UCSD-AML1 (cell line): ENCODE measurements around the gene CALM3.
A peak's percentile ranks its signal among the peaks of the same experiment; 100 is the strongest.

ENCODE experiments used
- DNase-seq: peaks from one replicate; lab custom pipeline; 2025; ENCODE audit not compliant: unreplicated experiment; lab: John Stamatoyannopoulos, UW

Gene CALM3

DNA sequence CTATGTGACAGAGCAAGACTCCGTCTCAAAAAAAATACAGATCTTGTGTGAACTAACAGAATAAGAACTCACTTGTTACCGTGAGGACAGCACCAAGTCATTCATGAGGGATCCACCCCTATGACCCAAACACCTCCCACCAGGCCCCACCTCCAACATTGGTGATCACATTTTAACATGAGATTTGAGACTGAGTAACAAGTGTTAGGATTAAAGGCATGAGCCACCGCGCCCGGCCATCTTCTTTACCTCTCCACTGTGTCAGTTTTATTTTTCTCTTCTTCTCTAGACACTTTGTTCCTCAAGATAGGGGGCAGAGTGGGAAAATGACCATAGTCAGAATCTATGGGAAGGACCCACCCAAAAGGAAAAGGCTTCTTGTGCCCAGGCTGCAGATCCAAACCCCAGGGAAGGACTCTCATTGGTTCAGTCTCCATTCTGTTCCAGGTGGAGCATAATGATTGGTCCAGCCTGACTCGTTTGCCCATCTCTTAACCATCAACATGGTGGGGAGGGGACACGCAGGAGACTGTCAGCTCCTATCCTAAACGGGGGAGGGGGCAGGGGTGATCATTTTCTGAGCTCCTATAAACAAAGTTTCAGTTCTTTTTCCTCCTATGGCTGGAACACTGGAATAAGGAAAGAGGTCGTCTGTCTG is 1.3 kb upstream of the CALM3 start:
- DNase-seq: no peak

DNA sequence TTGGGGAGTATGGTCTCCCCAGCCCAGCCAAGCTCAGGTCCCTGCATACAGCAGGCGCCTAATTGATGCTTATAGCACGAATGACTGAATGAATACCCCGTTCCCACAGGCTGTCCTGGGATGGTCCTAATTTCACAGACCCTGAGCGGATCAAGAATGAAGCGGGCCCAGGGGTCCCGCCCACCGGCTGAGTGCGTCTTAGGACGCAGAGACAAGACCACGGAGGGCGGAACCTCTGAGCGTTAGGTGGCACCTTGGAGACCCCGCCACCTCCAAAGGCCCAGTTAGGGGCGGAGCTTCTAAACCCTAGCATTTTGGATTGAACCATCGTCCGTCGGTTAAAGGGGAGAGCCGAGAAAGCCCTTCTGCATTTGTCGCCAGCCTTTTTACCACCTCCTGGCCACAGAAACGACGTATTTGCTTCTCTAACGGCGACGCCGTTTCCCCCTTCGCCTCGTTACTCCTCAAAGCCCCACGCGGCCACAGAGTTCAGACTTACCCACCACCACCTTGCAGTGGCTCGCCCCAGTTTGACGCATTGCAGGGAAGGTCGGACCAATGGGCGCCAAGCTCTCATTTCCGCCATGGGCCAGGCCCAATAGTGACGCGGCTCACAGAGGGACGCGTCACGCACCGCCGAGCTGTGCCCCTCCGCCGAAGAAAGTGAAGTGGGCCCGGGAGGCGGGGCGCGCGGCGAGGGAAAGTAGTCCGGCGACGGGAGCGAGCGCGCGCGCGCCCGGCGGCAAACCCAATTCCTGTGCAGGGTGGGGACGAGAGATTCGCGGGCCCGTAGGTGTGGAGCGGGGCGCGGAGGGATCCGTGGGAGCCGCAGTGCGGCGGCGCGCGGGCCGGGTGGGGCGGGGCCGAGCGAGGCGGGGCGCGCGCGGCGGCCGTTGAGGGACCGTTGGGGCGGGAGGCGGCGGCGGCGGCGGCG is 479 bp upstream of the CALM3 start:
- peak; percentile 96 for DNase-seq

DNA sequence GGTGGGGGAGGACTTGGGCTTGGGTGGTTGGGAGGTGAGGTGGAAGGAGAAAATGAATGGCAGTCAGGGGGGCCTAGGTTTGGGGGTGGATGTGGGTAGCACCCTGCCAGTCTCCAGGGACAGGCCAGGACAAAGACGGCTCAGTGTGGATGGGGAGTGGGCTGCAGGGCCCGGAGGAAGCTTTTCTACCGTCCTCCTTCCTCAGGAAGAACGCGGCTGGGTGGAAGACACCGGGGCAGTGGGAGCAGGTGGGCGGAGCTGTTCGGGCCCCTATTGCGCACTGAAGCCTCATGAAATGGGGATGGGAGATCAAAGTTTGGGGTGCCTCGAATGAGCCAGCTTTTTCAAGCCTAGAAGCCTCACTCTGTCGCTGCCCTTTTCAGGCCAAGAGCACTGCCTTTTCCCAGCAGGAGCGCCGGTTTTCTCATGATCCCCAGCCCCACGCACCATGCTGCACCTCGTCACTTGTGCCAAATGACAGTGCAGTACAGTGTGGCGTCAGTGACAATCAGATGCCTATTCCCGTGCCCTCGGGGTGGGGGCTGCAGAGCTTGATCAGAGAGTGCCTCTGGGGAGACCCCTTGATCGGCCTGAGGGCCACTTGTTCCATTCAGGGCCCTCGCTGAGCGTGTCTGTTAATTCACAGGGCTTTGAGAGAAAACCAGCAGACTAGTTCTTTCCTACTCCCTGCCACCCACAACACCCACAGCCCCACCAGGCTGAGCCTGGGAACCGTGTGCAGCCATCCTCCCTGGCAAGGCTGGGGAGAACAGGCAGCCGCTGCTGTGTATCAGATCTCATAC is 1.5 kb downstream of the CALM3 start:
- DNase-seq: no peak

DNA sequence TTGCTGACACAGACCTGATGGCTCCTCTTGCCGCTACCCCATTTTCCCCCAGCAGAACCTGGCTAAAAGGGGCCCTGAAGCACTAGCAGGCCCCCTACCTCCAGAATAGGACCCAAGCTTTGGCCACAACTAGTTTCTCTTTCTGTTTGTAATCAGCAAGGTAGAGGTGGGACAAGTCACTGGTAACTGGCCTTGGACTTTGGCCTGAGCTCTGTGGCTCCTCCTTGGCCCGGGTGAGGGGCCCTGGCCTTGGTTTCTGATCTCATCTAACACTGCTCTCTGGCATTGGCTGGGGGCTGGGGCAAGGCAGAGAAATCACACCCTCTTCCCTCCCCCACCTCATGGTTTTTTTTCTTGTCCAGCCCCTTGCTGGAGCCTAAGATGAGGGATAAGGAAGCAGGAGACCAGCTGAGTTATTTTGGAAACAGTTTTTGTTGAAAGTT is 2.1 kb downstream of the CALM3 start:
- no peak for DNase-seq

DNA sequence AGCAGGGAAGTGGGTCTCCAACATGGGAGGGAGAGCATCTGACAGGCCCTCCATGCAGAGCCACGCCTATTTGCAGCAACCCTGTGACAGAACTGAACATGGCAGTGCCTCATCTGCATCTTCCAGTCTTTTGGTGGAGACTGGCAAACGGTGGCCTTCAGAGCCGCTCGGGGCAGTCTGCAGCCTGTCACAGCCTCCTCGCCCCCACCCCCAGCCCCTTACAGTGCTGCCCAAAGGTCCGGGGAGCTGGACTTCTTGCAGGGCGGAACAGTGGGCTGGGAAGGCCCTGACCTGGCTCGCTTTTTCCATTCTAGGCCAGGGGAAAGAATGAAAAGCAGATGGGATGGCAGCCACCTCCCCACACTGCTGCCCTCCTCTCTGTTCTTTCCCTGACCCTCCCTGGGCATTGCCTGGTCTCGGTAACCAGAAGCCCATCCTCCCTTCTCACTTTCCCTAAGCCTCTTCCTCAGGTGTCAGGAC is 2.7 kb downstream of the CALM3 start:
- no peak for DNase-seq

DNA sequence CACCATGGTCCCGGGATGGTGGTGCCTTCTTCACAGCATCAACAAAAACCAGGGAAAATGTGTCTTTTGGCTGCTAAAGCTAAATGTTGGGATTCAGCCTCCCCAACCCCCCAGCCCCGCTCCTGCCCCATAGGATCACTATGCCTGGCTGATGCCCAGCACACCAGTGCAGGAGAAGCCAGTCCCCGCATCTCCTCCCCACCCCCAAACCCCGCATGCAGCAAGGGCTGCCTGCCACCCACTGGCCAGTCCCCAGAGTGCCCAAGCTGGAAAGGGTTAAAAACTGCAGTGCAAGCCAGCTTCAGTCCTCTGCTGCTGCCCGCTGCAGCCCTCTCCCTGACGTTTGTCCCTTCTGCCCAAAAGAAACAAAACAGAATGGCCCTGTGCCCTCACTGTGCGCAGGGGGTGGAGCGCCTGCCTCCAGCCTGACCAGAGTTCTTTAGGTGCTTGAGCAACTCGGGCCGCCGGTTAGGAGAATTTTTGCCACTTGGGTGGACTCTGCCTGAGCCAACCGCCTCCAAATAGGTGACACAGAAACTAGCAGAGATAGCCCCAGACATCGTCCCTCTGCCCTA is 3.7 kb downstream of the CALM3 start:
- no peak for DNase-seq

DNA sequence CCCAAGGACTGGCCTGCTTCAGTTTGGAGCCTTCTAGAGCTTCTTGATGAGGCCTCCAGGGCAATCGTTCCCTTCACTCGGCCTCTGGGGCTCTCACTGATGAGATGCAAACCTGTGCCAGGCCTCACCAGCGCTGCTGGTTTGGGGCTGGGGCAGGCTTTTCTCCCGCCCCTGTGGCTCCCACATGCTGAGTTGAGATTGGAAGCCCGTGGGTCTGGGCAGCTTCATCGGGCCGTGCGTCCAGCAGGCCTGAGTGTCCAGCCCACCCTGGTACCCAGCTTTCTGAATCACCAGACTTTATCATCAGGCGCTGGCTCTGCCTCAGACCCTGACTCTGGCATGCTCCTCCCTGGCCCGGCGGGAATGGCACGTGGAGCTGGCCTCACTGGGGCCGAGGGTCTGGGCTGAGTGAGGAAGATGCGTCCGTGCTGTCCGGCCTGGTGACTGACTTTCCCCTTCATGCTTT is 4.3 kb downstream of the CALM3 start:
- no peak for DNase-seq

DNA sequence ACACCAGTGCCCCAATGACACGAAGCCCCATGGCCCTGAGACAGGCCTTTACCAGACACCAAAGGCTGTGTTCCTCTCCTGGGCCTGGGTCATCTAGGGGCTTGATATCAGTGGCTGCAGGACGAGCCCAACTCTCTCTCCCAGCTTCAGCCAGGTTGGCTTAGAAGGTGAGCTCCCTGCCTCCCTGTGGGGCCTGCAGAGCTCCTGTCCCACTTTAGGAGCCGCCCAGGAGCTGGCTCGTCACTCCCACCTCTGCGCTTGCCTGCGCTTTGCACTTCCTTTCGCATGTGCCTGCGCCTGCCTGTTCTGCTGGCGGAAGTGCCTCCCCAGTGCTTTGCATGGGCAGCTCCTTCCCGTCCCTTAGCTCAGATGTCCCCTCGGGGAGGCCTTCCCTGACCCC is 4.9 kb downstream of the CALM3 start:
- DNase-seq: no peak

DNA sequence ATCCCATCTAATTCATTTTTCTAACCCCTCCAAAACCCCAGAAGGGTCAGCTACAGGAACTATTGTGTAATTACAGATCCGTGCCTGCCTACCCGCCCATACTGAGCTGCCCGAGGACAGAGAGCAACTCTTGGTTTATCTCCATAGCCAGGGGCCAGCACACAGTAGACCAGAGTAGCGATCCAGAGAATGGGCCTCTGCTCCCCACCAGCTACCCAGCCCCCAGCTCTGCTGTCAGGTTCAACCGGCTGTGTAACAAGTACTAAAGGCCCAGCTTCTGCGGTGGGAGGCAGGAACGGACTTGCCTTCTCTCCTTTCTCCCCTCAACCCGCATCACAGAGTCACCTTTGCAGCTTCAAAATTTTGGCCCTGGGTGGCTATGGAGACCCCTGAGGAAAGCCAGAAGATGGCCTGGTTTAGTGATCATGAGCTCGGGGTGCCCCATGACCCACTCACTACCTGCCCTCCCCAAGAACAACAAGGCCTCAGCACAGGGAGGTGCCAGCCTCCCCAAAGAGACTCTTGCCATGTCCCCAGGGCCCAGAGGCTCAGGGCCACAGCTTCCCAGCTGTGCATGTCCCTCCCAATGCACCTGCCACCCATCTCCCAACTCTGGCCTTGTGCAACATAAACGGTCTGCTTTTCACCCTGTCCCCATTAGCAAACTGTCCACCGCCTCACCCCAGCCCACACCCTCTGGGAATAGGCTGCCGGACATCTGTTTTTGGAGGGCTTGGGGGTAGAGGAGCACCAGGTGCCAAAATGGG is 5.7 kb downstream of the CALM3 start:
- no peak for DNase-seq

DNA sequence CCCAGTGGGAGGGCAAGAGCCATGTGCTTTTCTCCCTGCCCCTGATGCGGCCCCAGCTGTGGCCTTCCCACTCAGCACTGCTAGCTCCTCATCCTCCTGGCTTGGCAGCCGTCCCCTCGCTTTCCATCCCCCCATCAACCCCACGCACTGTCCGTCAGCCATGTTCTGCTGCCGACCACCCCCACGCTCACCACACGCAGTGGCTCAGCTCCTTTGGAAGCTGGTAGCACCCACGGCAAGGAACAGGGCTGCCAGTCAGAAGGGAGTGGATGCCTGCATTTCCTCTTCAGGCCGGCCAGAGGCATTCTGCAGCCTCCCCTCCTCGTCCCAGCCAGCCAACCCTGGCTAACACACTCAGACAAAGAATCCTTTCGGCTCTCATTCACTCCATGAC is 6.3 kb downstream of the CALM3 start:
- DNase-seq: no peak

DNA sequence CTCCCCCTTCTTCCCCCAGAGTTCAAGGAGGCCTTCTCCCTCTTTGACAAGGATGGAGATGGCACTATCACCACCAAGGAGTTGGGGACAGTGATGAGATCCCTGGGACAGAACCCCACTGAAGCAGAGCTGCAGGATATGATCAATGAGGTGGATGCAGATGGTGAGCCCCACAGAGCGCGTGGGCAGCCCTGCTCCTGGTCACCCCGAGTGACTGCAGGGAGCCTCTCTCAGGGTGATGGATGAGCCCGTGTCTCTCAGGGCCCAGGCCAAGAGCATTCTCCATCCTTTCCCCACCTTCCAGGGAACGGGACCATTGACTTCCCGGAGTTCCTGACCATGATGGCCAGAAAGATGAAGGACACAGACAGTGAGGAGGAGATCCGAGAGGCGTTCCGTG is 7.0 kb downstream of the CALM3 start:
- DNase-seq: no peak

DNA sequence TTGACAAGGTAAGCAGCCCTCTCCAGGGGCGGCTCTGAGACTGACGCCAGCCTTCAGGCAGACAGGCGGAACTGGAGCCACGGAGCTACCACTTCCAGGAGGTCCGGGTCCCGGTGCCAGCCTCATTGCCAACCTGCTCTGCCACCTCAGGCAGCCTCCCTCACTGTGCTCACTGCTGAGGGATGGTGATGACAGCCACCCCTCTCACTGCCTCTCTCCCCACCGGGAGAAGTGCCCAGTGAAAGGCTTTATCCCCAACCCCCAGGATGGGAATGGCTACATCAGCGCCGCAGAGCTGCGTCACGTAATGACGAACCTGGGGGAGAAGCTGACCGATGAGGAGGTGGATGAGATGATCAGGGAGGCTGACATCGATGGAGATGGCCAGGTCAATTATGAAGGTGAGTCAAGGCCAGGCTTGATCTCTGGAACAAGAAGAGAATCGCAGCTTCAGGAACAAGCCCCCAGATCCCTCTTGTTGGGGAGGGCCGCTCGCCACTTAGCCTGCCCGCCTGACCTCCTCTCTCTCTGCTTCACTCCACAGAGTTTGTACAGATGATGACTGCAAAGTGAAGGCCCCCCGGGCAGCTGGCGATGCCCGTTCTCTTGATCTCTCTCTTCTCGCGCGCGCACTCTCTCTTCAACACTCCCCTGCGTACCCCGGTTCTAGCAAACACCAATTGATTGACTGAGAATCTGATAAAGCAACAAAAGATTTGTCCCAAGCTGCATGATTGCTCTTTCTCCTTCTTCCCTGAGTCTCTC is 7.6 kb downstream of the CALM3 start:
- no peak for DNase-seq

DNA sequence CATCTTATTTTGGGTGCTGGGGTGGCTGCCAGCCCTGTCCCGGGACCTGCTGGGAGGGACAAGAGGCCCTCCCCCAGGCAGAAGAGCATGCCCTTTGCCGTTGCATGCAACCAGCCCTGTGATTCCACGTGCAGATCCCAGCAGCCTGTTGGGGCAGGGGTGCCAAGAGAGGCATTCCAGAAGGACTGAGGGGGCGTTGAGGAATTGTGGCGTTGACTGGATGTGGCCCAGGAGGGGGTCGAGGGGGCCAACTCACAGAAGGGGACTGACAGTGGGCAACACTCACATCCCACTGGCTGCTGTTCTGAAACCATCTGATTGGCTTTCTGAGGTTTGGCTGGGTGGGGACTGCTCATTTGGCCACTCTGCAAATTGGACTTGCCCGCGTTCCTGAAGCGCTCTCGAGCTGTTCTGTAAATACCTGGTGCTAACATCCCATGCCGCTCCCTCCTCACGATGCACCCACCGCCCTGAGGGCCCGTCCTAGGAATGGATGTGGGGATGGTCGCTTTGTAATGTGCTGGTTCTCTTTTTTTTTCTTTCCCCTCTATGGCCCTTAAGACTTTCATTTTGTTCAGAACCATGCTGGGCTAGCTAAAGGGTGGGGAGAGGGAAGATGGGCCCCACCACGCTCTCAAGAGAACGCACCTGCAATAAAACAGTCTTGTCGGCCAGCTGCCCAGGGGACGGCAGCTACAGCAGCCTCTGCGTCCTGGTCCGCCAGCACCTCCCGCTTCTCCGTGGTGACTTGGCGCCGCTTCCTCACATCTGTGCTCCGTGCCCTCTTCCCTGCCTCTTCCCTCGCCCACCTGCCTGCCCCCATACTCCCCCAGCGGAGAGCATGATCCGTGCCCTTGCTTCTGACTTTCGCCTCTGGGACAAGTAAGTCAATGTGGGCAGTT is 8.6 kb downstream of the CALM3 start:
- DNase-seq: no peak

DNA sequence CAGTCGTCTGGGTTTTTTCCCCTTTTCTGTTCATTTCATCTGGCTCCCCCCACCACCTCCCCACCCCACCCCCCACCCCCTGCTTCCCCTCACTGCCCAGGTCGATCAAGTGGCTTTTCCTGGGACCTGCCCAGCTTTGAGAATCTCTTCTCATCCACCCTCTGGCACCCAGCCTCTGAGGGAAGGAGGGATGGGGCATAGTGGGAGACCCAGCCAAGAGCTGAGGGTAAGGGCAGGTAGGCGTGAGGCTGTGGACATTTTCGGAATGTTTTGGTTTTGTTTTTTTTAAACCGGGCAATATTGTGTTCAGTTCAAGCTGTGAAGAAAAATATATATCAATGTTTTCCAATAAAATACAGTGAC is 9.3 kb downstream of the CALM3 start:
- DNase-seq: no peak

DNA sequence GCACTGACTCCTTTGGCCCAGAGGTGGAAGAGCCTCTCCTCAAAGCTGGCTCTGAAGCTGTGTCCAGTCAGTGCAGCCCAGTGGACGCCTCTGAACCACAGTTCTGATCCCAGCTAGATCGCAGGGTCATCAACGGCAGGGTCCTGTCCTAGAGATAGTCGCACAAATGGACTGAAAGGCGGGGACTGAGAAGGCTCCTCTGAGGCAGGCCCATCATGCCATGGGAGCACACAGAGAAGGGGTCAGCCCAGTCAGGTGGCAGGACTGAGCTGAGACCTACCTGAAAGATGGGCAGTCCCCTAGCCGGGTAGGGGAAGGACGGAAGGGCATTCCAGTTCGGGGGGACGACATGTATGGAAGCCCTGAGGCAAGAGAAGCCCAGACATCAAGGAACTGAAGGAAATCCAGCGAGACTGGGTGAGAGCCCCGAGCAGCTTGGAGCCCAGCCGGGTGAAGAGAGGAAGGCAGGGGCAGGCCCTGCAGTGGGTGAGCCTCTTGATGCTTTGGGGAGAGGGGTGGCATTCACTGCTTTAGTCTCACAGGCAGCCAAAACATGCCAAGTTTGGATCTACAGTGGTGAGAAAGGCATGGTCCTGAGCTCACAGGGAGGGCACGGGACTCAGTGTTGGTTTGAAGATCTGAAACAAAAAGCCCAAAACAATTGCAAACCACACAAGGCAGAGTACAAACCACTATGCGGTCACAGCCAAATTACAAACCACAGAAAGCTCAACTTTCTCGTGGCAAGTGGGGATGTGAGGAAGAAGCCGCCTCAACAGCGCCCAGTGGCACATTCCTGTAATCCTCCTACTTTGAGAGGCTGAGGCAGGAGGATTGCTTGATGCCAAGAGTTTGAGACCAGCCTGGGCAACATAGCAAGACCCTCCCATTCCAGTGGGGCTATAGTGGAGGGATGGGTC is 10.0 kb downstream of the CALM3 start:
- DNase-seq: peak; percentile 57

DNA sequence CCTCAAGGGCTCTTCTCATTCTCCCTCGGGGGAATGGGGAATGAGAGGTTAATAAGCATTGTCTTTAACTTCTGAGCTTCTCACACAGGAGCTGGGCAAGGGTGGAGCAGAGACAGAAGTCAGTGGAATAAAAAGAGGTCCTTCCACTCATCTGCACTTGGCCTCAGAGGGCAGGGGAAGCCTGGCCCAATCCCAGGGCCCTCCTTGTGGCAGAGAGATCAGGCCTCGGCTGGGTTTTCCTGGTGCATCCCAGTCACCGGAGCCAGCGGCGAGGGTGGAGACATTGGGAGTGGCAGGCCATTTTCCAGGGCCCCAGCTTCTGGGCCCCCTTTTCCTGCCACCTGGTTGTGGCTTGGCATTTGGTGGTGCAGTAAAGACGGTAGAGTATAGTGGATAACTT is 10.6 kb downstream of the CALM3 start:
- no peak for DNase-seq

DNA sequence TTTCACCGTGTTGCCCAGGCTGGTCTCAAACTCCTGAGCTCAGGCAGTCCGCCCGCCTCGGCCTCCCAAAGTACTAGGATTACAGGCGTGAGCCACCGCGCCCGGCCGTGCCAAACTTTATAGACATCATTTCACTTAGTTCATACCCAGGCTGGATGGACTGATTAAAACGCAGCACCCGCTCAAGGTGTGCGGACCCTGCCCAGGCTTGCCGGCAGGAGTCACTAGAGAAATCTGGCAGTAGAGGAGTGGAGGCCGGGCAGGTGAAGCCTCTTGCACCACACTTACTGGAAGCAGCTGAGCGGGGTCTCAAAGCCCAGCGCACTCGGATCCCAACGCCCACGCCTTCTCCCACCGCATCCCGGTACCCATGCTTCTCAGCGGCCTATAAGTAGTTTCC is 12.4 kb downstream of the CALM3 start:
- no peak for DNase-seq
